ENCODE data around the gene ROMO1. TPM values are rescaled to one million over a fixed set of nuclear protein-coding genes. Genes with fewer than 3 reads are reported as not detected.

The ROMO1 gene
- total RNA-seq, 1 experiment from 2014 or later = 207 TPM

DNA sequence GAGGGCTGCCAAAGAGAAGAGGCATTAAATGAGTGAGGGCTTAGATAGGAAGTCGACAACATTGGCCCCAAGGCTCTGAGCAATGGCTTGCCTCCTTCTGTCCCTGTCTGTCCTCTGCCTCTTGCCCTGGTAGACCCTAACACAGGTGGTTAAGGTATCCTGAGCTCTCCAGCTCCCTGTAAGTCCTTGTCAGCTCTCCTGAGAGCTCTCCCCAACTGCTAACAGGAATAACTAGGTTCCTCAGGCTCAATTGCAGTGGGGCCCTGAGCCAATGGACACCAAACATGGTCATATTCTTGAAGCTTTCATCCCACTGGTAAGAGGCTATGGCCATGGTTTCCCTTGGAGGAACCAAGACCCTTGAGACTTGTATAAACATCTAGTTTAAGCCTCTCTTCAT, 29.5 kb upstream of the ROMO1 start:
- H3K9me3 Mint-ChIP-seq = no peaks in the 10 kb centered on the region; a peak in 1 of 5 replicates
- no peaks in the 10 kb centered on the region for H3K27me3 Mint-ChIP-seq (ENCODE audit: low read depth)
- WGBS (ENCODE audit: extremely low coverage, insufficient read length, low lambda C conversion rate) = no CpG with 5 or more reads among the region's 1 CpG
- Histone ChIP-seq H3K56ac (ENCODE audit: insufficient read length, low read depth, low read length) (no peak overlapping the region), H2BK12ac (ENCODE audit: insufficient read length, low read depth, low read length) (no peak overlapping the region), H3K27ac (ENCODE audit: insufficient read length, low read depth, low read length) (no peak overlapping the region), H2BK120ac (ENCODE audit: low read depth, low read length, poor library complexity, severe bottlenecking) (no peak overlapping the region), H3K4me1 (ENCODE audit: insufficient read depth, low read length) (no peaks in the 10 kb centered on the region), H3K27me3 (ENCODE audit: insufficient read depth, low read length) (no peaks in the 10 kb centered on the region), H4K20me1 (ENCODE audit: control insufficient read depth, insufficient read depth, insufficient read length) (no peaks in the 10 kb centered on the region), H3K79me1 (ENCODE audit: insufficient read depth, low read depth, low read length, poor library complexity, severe bottlenecking) (no peaks in the 10 kb centered on the region), H2AFZ (ENCODE audit: low read length) (no peak overlapping the region), H3K4me2 (ENCODE audit: insufficient read depth, insufficient read length, low read length) (no peak overlapping the region), H3K9ac (ENCODE audit: extremely low read depth, insufficient read length, low read length) (no peak overlapping the region), H3K9me3 (ENCODE audit: control insufficient read depth, low read depth, low read length) (no peaks in the 10 kb centered on the region), H2AK5ac (ENCODE audit: insufficient read length, low read length) (no peak overlapping the region), H3K23ac (ENCODE audit: insufficient read length, low read depth, low read length) (no peak overlapping the region), H4K91ac (ENCODE audit: insufficient read length, low read depth, low read length) (no peak overlapping the region), H3T11ph (ENCODE audit: low read length) (no peak overlapping the region), H4K5ac (ENCODE audit: insufficient read length, low read depth, low read length) (no peak overlapping the region), H3K23me2 (ENCODE audit: insufficient read length, low read depth, low read length, poor library complexity, severe bottlenecking) (no peaks in the 10 kb centered on the region), H3K79me2 (ENCODE audit: insufficient read depth, low read length) (no peaks in the 10 kb centered on the region), H3K14ac (ENCODE audit: insufficient read depth, low read length) (no peak overlapping the region), H3K18ac (ENCODE audit: insufficient read length, low read depth, low read length) (no peak overlapping the region), H2BK20ac (ENCODE audit: low read depth, low read length, poor library complexity, severe bottlenecking) (no peak overlapping the region), H2BK5ac (ENCODE audit: insufficient read length, low read length) (no peak overlapping the region), H4K8ac (replicated peaks; ENCODE audit: insufficient read length, low read depth, low read length) (no peak overlapping the region), H2BK15ac (ENCODE audit: low read depth, low read length) (no peak overlapping the region), H3K4ac (ENCODE audit: low read depth, low read length) (no peak overlapping the region)
- DNase-seq = no peak
- H3K4me1 Mint-ChIP-seq = peaks cover 3% of the 10 kb centered on the region in 2 experiments; a peak in 3 of 4 replicates
- H3K36me3 Mint-ChIP-seq (ENCODE audit: insufficient read depth in 1 of 3, low read depth in 3 of 3) = peaks cover 12 to 39% (median 36%) of the 10 kb centered on the region in 3 experiments; a peak in 6 of 7 replicates
- no peak for TF ChIP-seq CTCF (conservative IDR thresholded peaks at IDR 0.05)
- H3K27ac Mint-ChIP-seq = no peak overlapping the region
- no peak overlapping the region for H3K4me3 Mint-ChIP-seq

Measured in H9 (cell line).